ENCODE data around the gene CHRM1. TPM values are rescaled to one million over a fixed set of nuclear protein-coding genes. Genes with fewer than 3 reads are reported as not detected.

CHRM1 gene
- total and polyA plus RNA-seq, 8 donors, result 0.34 to 2.3 (median 0.57) TPM

GRCh38 chr11:62905296-62905695 lies 15.9 kb downstream of the CHRM1 start:
- peak overlapping the region in 1 of 2 donors; percentile 19 for H3K27ac ChIP-seq
- no peak for DNase-seq

GRCh38 chr11:62902932-62903331 lies 18.2 kb downstream of the CHRM1 start:
- Histone ChIP-seq H3K36me3 (no peaks in the 10 kb centered on the region), H3K27me3 (no peaks in the 10 kb centered on the region), H3K9me3 (no peaks in the 10 kb centered on the region), H3K27ac (no peak overlapping the region), H3K4me3 (no peak overlapping the region), H3K4me1 (peaks cover 0 to 17% of the 10 kb centered on the region in 2 donors)
- DNase-seq, result no peak
- ATAC-seq, result no peak
- TF ChIP-seq, protein P1, sequence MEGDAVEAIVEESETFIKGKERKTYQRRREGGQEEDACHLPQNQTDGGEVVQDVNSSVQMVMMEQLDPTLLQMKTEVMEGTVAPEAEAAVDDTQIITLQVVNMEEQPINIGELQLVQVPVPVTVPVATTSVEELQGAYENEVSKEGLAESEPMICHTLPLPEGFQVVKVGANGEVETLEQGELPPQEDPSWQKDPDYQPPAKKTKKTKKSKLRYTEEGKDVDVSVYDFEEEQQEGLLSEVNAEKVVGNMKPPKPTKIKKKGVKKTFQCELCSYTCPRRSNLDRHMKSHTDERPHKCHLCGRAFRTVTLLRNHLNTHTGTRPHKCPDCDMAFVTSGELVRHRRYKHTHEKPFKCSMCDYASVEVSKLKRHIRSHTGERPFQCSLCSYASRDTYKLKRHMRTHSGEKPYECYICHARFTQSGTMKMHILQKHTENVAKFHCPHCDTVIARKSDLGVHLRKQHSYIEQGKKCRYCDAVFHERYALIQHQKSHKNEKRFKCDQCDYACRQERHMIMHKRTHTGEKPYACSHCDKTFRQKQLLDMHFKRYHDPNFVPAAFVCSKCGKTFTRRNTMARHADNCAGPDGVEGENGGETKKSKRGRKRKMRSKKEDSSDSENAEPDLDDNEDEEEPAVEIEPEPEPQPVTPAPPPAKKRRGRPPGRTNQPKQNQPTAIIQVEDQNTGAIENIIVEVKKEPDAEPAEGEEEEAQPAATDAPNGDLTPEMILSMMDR (IDR thresholded peaks at IDR 0.05), result no peak
- intact Hi-C loops (cut with DNase I), result loop anchor here in 1 of 2 donors (10.0 kb wide), 1 partner anchor 122 kb away; no protein-coding TSS in a partner anchor

More at GRCh38 chr11:62905296-62905695, 15.9 kb downstream of the CHRM1 start:
- Histone ChIP-seq H3K9me3 (no peaks in the 10 kb centered on the region), H3K27me3 (no peaks in the 10 kb centered on the region), H3K36me3 (no peaks in the 10 kb centered on the region), H3K4me1 (peaks cover 14 to 39% of the 10 kb centered on the region in 2 donors), H3K4me3 (no peak overlapping the region)
- TF ChIP-seq, protein P1 (IDR thresholded peaks at IDR 0.05), result no peak
- ATAC-seq, result no peak
- intact Hi-C loops (cut with DNase I), result loop anchor here in 1 of 2 donors (10.0 kb wide), 1 partner anchor 120 kb away; no protein-coding TSS in a partner anchor

- DNase-seq (no peak), ATAC-seq (no peak)
- no peaks in the 10 kb centered on the region for H3K27me3 ChIP-seq
- H3K4me3 ChIP-seq, result no peak overlapping the region
- no peaks in the 10 kb centered on the region for H3K9me3 ChIP-seq
- no peak overlapping the region for H3K27ac ChIP-seq
- H3K4me1 ChIP-seq, result peaks cover 0 to 7% of the 10 kb centered on the region in 2 donors
- TF ChIP-seq, protein P1 (IDR thresholded peaks at IDR 0.05), result no peak
- H3K36me3 ChIP-seq, result no peaks in the 10 kb centered on the region
- intact Hi-C loops (cut with DNase I), result no loop called here
Measured at GRCh38 chr11:62898027-62898426, 23.1 kb downstream of the CHRM1 start.

DNA sequence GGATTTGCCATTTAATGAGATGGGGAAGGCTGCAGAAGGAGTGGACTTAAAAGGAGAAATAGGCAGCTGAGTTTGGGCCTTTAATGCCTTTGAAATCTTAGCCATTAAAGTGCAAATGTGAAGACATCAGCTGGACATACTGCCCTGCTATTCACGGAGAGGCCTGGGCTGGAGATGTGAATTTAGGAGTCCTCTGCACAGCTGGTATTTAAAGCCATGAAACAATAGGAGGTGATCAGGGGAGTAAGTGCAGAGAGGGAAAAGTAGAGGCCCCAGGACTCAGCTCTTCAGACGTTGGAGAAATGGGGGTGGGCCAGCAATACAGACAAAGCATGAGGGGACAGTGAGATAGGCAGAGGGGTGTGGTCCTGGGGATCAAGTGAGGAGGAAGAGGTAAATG lies 23.9 kb downstream of the CHRM1 start:
- H3K27me3 ChIP-seq, result no peaks in the 10 kb centered on the region
- intact Hi-C loops (cut with DNase I), result no loop called here
- no peaks in the 10 kb centered on the region for H3K36me3 ChIP-seq
- H3K9me3 ChIP-seq, result no peaks in the 10 kb centered on the region
- DNase-seq (no peak), ATAC-seq (no peak)
- peaks cover 0 to 7% of the 10 kb centered on the region in 2 donors for H3K4me1 ChIP-seq
- TF ChIP-seq, protein P1 (IDR thresholded peaks at IDR 0.05), result no peak
- H3K4me3 ChIP-seq, result no peak overlapping the region
- H3K27ac ChIP-seq, result no peak overlapping the region

GRCh38 chr11:62896049-62896448 lies 25.1 kb downstream of the CHRM1 start:
- ATAC-seq, result no peak

More at GRCh38 chr11:62896049-62896448, 25.1 kb downstream of the CHRM1 start:
- TF ChIP-seq, protein P1 (IDR thresholded peaks at IDR 0.05), result no peak
- intact Hi-C loops (cut with DNase I), result no loop called here
- Histone ChIP-seq H3K4me3 (no peak overlapping the region), H3K27ac (peak overlapping the region; percentile 19 to 58), H3K27me3 (no peaks in the 10 kb centered on the region), H3K4me1 (peaks cover 0 to 8% of the 10 kb centered on the region in 2 donors), H3K9me3 (no peaks in the 10 kb centered on the region), H3K36me3 (no peaks in the 10 kb centered on the region)
- no peak for DNase-seq
